ENCODE results near the gene JUNB.
A peak's percentile ranks its signal among the peaks of the same experiment; 100 is the strongest.
"Not testable (repeated sequence)": the region's sequence is repeated elsewhere in the genome, so short reads cannot be mapped to it uniquely, and the experiment has no call there.

The JUNB gene

GRCh38 chr19:12794196-12794941 is 3.1 kb downstream of the JUNB start:
- Histone ChIP-seq H3K36me3 (peaks cover 27% of the 10 kb centered on the region), H3K4me3 (peak overlapping the region; percentile 95), H3K9me3 (no peaks in the 10 kb centered on the region), H3K4me2 (peak overlapping the region; percentile 98), H3K9ac (peak overlapping the region; percentile 91), H3K27ac (peak overlapping the region; percentile 95), H4K20me1 (peaks cover 25% of the 10 kb centered on the region), H3K27me3 (no peaks in the 10 kb centered on the region), H3K4me1 (peaks cover 39% of the 10 kb centered on the region)
- TF ChIP-seq Cebpa-rat (IDR thresholded peaks at IDR 0.05) = no peak

- Histone ChIP-seq H4K20me1 (peaks cover 28% of the 10 kb centered on the region), H3K4me2 (peak overlapping the region; percentile 98), H3K9me3 (no peaks in the 10 kb centered on the region), H3K9ac (no peak overlapping the region), H3K36me3 (peaks cover 33% of the 10 kb centered on the region), H3K27me3 (no peaks in the 10 kb centered on the region), H3K27ac (no peak overlapping the region), H3K4me1 (peaks cover 43% of the 10 kb centered on the region), H3K4me3 (no peak overlapping the region)
- TF ChIP-seq Cebpa-rat (IDR thresholded peaks at IDR 0.05) = no peak
Observed at GRCh38 chr19:12794971-12795381, 3.7 kb downstream of the JUNB start.

- Histone ChIP-seq H3K4me3 (no peak overlapping the region), H3K4me2 (peak overlapping the region; percentile 47), H3K27me3 (no peaks in the 10 kb centered on the region), H3K9me3 (no peaks in the 10 kb centered on the region), H3K9ac (no peak overlapping the region), H4K20me1 (peaks cover 40% of the 10 kb centered on the region), H3K4me1 (peaks cover 39% of the 10 kb centered on the region), H3K27ac (no peak overlapping the region), H3K36me3 (peaks cover 41% of the 10 kb centered on the region)
- TF ChIP-seq Cebpa-rat (IDR thresholded peaks at IDR 0.05) = no peak
Observed at GRCh38 chr19:12796146-12797071, 5.1 kb downstream of the JUNB start.

- Histone ChIP-seq H3K4me2 (no peak overlapping the region), H3K27me3 (no peaks in the 10 kb centered on the region), H4K20me1 (peaks cover 32% of the 10 kb centered on the region), H3K36me3 (peaks cover 41% of the 10 kb centered on the region), H3K9me3 (no peaks in the 10 kb centered on the region), H3K9ac (no peak overlapping the region), H3K4me3 (no peak overlapping the region), H3K4me1 (peaks cover 42% of the 10 kb centered on the region), H3K27ac (no peak overlapping the region)
- TF ChIP-seq Cebpa-rat (IDR thresholded peaks at IDR 0.05) = no peak
Observed at GRCh38 chr19:12797141-12797587, 5.9 kb downstream of the JUNB start.

- H3K4me2 ChIP-seq, H3K27ac ChIP-seq, H3K4me3 ChIP-seq, H3K9ac ChIP-seq, H3K27me3 ChIP-seq, H3K9me3 ChIP-seq: not testable (repeated sequence)
- Histone ChIP-seq H4K20me1 (peaks cover 28% of the 10 kb centered on the region), H3K4me1 (peaks cover 46% of the 10 kb centered on the region), H3K36me3 (peaks cover 41% of the 10 kb centered on the region)
Observed at GRCh38 chr19:12797607-12798006, 6.3 kb downstream of the JUNB start.

- Histone ChIP-seq H3K36me3 (peaks cover 41% of the 10 kb centered on the region), H3K4me3 (peak overlapping the region; percentile 90), H3K27me3 (no peaks in the 10 kb centered on the region), H3K4me2 (peak overlapping the region; percentile 87), H3K9ac (peak overlapping the region; percentile 97), H3K27ac (no peak overlapping the region), H3K9me3 (no peaks in the 10 kb centered on the region), H3K4me1 (peaks cover 52% of the 10 kb centered on the region), H4K20me1 (peaks cover 21% of the 10 kb centered on the region)
- TF ChIP-seq Cebpa-rat (IDR thresholded peaks at IDR 0.05) = no peak
Observed at GRCh38 chr19:12799742-12800465, 8.6 kb downstream of the JUNB start.

- peak overlapping the region; percentile 97 for H3K9ac ChIP-seq
- H4K20me1 ChIP-seq = peaks cover 21% of the 10 kb centered on the region
- H3K27ac ChIP-seq = peak overlapping the region; percentile 92; the same call in 1 of the 2 replicates
- no peaks in the 10 kb centered on the region for H3K27me3 ChIP-seq
- H3K4me3 ChIP-seq = peak overlapping the region; percentile 90
- peak overlapping the region; percentile 87 for H3K4me2 ChIP-seq
- peaks cover 52% of the 10 kb centered on the region for H3K4me1 ChIP-seq
- no peak for TF ChIP-seq Cebpa-rat (IDR thresholded peaks at IDR 0.05)
- H3K9me3 ChIP-seq = no peaks in the 10 kb centered on the region
- peaks cover 41% of the 10 kb centered on the region for H3K36me3 ChIP-seq
Observed at GRCh38 chr19:12800466-12800770, 9.1 kb downstream of the JUNB start.

GRCh38 chr19:12800923-12801465 is 9.7 kb downstream of the JUNB start:
- H3K4me3 ChIP-seq = peak overlapping the region; percentile 90
- H3K27me3 ChIP-seq = no peaks in the 10 kb centered on the region
- peaks cover 41% of the 10 kb centered on the region for H3K36me3 ChIP-seq
- H3K4me1 ChIP-seq = peaks cover 53% of the 10 kb centered on the region
- peak overlapping the region; percentile 97 for H3K9ac ChIP-seq
- peaks cover 21% of the 10 kb centered on the region for H4K20me1 ChIP-seq
- H3K9me3 ChIP-seq = no peaks in the 10 kb centered on the region
- H3K4me2 ChIP-seq = peak overlapping the region; percentile 87
- TF ChIP-seq Cebpa-rat (IDR thresholded peaks at IDR 0.05) = no peak
- H3K27ac ChIP-seq = peak overlapping the region; percentile 92

GRCh38 chr19:12801466-12802266 is 10.4 kb downstream of the JUNB start, which contains the start of the genes PRDX2 and THSD8:
PRDX2 (minus strand) TSS chr19:12801800; CDS start chr19:12801261, 539 bp downstream.
THSD8 (plus strand) TSS chr19:12802069; CDS start chr19:12802072, 3 bp downstream.
- Histone ChIP-seq H3K4me3 (peak within 1 kb of the TSS; percentile 90), H4K20me1 (peaks cover 21% of the 10 kb centered on the region), H3K4me1 (peaks cover 51% of the 10 kb centered on the region), H3K27ac (peak within 1 kb of the TSS; percentile 92), H3K4me2 (peak within 1 kb of the TSS; percentile 87), H3K27me3 (no peaks in the 10 kb centered on the region), H3K9me3 (no peaks in the 10 kb centered on the region), H3K9ac (peak within 1 kb of the TSS; percentile 97), H3K36me3 (peaks cover 40% of the 10 kb centered on the region)
- TF ChIP-seq Cebpa-rat (IDR thresholded peaks at IDR 0.05) = no peak
